Naive B cell (primary cell): ENCODE measurements around the gene LHX3. TPM values are rescaled to one million over a fixed set of nuclear protein-coding genes. Genes with fewer than 3 reads are reported as not detected.

Experiments used
- ATAC-seq, 2 donors: fragments of 150-1000 bp; cut with Tn5 transposase; 2 replicates each; pipeline ENCODE4 v1.10.0; 2021; ENCODE audit warnings: low read depth in 2 of 2, mild to moderate bottlenecking in 2 of 2, moderate library complexity in 2 of 2
- DNase-seq: peaks from one replicate; pipeline ENCODE4 v3.0.0; 2022
- H3K27ac Mint-ChIP-seq, 6 donors: one replicate each; pipeline ENCODE4 v1.8.0; 2020 to 2022; ENCODE audit warnings: mild to moderate bottlenecking in 6 of 6, mixed read lengths in 6 of 6, moderate library complexity in 5 of 6, inconsistent platforms in 2 of 6
- H3K27me3 Mint-ChIP-seq, 3 donors: one replicate each; pipeline ENCODE4 v1.8.0; 2021 to 2022; ENCODE audit warnings: mixed read lengths in 3 of 3, mild to moderate bottlenecking in 1 of 3
- H3K36me3 Mint-ChIP-seq, 2 donors: one replicate each; pipeline ENCODE4 v1.8.0; 2020 to 2022; ENCODE audit warnings: mixed read lengths in 2 of 2, inconsistent platforms in 1 of 2, mild to moderate bottlenecking in 1 of 2
- H3K4me1 Mint-ChIP-seq, 3 donors: one replicate each; pipeline ENCODE4 v1.8.0; 2020 to 2022; ENCODE audit warnings: mixed read lengths in 3 of 3, inconsistent platforms in 1 of 3, mild to moderate bottlenecking in 1 of 3, moderate library complexity in 1 of 3
- H3K4me3 Mint-ChIP-seq, 8 donors: one replicate each; pipeline ENCODE4 v1.8.0; 2020 to 2022; ENCODE audit warnings: mild to moderate bottlenecking in 8 of 8, mixed read lengths in 8 of 8, moderate library complexity in 8 of 8, inconsistent platforms in 2 of 8
- H3K9me3 Mint-ChIP-seq, 7 donors: one replicate each; pipeline ENCODE4 v1.8.0; 2020 to 2022; ENCODE audit warnings: mixed read lengths in 7 of 7, mild to moderate bottlenecking in 5 of 7, inconsistent platforms in 2 of 7, moderate library complexity in 1 of 7
- polyA plus RNA-seq, 6 donors: library from polyadenylated mRNA; unstranded; fragments of 300-500 nt; fragmentation: Illumina TruSeq; gene quantifications; one replicate each; pipeline ENCODE4 v1.2.3, GENCODE V29; 2021; ENCODE audit warnings: low read depth in 6 of 6

The LHX3 gene
- polyA plus RNA-seq, 6 donors from 2014 or later, result not detected

DNA sequence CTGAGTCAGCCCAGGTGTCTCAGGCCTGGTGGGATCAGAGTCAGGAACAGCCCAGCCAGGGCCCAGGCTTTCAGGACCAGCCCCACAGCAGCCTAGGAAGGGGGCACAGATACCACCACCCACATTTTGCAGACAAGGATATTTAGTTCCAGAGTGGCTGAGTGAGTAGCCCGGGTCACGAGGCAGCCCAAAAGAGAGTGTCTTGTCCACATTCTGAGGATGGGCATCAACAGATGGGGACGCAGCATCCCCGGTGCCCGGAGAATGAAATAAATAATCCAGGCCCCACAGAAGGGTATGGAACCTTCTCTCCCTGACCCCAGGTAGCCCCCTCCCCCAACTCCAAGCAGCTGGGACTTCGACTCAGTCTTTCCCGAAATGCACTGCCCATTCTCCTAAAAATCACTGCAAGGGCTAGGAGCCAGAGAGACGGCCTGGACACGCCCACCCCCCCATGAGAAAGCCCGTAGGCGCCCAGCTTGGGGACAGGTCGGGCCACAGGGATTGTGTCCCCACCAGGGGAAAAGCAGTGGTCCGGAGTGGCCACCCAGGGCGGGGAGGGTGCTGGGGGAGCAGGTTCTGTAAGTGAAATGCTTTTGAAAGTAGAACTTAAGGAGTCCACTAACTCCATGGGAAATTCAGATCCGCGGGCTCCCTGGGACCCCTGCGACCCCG lies 6.9 kb downstream of the LHX3 start:
- DNase-seq, result no peak
- Mint-ChIP-seq H3K4me3 (peak overlapping the region in 7 of 8 donors; percentile 6 to 41 (median 13)), H3K36me3 (no peaks in the 10 kb centered on the region), H3K4me1 (peaks cover 10 to 25% (median 24%) of the 10 kb centered on the region in 3 donors), H3K27me3 (peaks cover 15 to 62% (median 24%) of the 10 kb centered on the region in 3 donors), H3K9me3 (no peaks in the 10 kb centered on the region), H3K27ac (peak overlapping the region in 1 of 6 donors; percentile 47)
- no peak for ATAC-seq

DNA sequence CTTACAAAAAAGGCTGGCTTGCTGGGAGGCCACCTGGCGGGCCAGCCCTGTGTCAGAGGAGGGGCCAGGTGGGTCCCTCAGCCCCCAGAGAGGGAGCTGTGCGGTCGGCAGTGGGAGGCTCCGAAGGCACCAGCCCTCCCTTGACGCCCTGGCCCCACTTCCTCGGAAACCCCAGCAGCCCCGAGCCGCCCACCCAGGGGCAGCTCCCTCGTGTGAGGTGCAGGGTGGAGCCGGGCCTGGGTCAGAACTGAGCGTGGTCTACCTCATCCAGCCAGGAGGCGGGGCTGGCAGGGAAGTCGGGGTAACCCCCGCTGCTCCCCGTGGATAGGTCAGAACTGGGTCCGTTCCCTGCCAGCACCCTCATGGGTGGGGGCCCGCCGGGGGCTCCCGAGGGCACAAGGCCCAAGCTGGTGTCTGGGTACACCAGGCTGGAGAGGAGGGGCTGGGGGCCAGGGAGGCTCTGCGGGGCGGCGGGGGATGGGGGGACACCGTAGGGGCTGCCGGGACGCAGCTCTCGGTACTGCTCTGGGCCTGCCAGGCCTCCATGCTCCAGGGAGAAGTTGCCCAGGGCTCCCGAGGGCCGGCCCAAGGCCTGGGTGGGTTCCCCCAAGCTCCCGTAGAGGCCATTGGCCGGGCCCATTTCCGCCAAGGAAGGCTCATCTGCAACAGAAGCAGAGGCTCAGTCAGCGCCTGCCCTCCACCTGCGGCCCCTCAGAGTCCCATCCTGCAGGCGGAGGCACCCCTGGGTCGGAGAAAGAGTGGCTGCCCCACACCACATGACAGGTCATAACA lies 7.6 kb downstream of the LHX3 start:
- Mint-ChIP-seq H3K4me3 (peak overlapping the region in 4 of 8 donors; percentile 21 to 49 (median 34)), H3K27ac (no peak overlapping the region), H3K36me3 (no peaks in the 10 kb centered on the region), H3K4me1 (peaks cover 10 to 25% (median 24%) of the 10 kb centered on the region in 3 donors), H3K27me3 (peaks cover 15 to 59% (median 24%) of the 10 kb centered on the region in 3 donors), H3K9me3 (no peaks in the 10 kb centered on the region)
- DNase-seq, result no peak
- peak; percentile 20 to 35 for ATAC-seq

DNA sequence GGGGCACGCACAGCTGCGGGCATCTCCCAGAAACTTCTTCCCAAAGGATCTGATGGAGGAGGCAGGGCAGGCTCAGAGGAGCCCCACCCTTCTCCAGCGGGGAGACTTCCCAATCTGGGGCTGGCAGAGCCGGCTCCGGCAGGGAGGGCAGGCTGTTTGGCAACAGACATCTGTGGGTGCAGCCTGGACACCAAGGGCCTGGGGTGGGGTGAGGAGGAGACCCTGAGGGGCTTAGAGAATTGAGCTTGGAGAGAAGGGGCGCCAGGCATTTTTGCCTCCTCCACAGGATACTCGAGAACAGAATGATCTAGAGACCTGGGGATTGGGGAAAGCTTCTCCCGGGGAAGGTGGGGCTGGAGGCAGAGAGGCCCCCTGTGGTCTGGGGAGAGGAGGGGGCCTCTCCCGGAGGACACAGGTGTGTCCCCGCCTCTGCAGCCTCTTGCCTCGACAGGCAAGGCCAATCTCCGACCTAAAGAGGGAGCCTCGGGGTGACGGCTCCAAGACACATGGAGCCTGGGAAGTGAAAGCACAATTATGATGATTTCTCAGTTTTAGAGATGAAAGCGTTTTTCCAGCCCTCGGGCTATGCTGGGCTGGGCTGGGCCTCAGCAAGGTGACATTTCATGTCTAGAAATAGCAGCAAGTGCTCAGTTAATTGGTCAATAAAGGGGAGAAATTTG lies 8.4 kb downstream of the LHX3 start:
- ATAC-seq, result no peak
- H3K4me1 Mint-ChIP-seq, result peaks cover 14 to 29% (median 22%) of the 10 kb centered on the region in 3 donors
- peaks cover 19 to 64% (median 27%) of the 10 kb centered on the region in 3 donors for H3K27me3 Mint-ChIP-seq
- no peaks in the 10 kb centered on the region for H3K36me3 Mint-ChIP-seq
- H3K9me3 Mint-ChIP-seq, result no peaks in the 10 kb centered on the region
- peak overlapping the region in 1 of 6 donors; percentile 37 for H3K27ac Mint-ChIP-seq
- DNase-seq, result no peak
- H3K4me3 Mint-ChIP-seq, result peak overlapping the region in 5 of 8 donors; percentile 21 to 69 (median 43)

DNA sequence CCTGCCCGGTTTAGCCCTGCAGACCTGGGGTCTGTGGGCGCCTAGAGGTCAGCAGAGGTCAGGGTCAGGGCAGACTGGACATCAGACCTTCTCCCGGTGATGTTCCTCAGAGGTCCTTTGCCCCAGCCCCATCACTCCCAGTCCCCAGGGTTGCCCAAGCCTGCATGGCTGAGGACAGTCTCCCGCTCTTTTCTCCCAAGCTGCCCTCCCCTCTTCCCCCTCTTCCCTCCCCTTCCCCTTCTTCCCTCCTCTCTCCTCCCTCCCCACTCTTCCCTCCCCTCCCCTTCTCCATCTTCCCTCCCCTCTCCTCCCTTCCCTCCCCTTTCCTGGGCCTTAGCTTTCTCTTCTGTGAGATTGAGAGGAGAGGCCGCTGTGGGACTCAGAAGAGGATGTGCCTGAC lies 10.4 kb downstream of the LHX3 start:
- ATAC-seq (no peak), DNase-seq (no peak)
- H3K27me3 Mint-ChIP-seq, result peaks cover 30 to 70% (median 45%) of the 10 kb centered on the region in 3 donors
- peaks cover 15 to 33% (median 26%) of the 10 kb centered on the region in 3 donors for H3K4me1 Mint-ChIP-seq
- no peaks in the 10 kb centered on the region for H3K36me3 Mint-ChIP-seq
- peak overlapping the region in 1 of 8 donors; percentile 25 for H3K4me3 Mint-ChIP-seq
- H3K9me3 Mint-ChIP-seq, result no peaks in the 10 kb centered on the region
- H3K27ac Mint-ChIP-seq, result no peak overlapping the region

DNA sequence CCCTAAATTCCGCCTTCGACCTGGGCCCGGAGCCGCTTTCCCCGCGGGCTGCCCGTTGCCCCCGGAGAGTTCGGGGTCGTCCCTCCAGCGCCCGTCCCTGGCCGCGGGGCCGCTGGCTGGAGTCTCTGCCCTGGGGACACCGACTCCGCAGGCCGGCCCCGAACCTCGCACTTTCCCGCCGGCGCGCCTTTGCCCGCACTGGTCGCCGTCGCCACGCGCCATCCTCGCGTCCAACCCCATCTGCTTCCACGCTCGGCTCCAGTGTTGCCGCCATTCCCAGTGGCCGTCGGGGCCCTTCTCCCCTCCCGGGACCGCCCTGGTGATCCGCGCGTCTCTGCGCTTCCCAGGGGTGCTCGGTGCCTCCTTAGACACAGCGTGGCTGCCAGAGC lies 11.0 kb downstream of the LHX3 start:
- ATAC-seq, result no peak
- Mint-ChIP-seq H3K36me3 (no peaks in the 10 kb centered on the region), H3K27ac (peak overlapping the region in 1 of 6 donors; percentile 66), H3K9me3 (no peaks in the 10 kb centered on the region), H3K4me1 (peaks cover 15 to 33% (median 26%) of the 10 kb centered on the region in 3 donors), H3K4me3 (no peak overlapping the region), H3K27me3 (peaks cover 32 to 75% (median 50%) of the 10 kb centered on the region in 3 donors)
- no peak for DNase-seq

DNA sequence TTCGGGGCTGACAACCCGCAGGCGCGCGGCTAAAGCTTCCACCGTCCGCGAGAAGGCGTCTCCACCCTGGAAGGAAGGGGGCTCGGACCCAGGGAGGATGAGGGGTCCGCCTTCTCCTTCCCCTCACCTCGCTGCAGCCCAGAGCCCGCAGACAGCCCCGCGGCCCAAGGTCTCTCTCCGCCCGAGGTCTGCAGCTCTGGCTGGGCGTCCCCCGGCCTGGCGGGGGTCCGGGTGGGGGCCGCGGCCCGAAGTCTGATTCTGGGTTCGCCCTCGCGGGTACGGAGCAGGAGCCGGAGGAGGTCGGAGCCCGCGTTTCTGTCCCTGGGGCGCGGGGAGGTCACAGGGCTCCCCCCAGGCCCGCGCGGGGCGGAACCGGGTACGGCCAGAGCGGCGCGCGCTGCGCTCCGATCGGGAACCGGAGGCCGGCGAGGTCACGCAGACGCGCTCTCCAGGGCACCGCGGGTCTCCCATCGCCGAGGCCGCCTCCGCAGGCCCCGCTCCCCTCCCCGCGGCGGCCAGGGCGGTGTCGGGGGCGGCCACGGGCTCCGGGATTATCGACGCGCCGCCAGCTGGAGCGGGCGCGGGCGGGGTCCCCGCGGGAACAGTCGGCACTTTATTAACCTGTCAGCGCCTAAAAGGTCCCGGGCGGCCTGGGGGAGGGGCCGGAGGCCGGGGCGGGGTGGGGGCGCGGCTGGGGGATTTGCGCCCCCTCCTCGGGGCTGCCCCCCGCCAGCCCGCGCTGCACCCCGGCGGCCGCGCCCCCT lies 11.6 kb downstream of the LHX3 start:
- Mint-ChIP-seq H3K27ac (no peak overlapping the region), H3K9me3 (no peaks in the 10 kb centered on the region), H3K36me3 (no peaks in the 10 kb centered on the region), H3K27me3 (peaks cover 32 to 73% (median 50%) of the 10 kb centered on the region in 3 donors), H3K4me1 (peaks cover 15 to 30% (median 23%) of the 10 kb centered on the region in 3 donors), H3K4me3 (no peak overlapping the region)
- DNase-seq, result no peak
- ATAC-seq, result no peak

DNA sequence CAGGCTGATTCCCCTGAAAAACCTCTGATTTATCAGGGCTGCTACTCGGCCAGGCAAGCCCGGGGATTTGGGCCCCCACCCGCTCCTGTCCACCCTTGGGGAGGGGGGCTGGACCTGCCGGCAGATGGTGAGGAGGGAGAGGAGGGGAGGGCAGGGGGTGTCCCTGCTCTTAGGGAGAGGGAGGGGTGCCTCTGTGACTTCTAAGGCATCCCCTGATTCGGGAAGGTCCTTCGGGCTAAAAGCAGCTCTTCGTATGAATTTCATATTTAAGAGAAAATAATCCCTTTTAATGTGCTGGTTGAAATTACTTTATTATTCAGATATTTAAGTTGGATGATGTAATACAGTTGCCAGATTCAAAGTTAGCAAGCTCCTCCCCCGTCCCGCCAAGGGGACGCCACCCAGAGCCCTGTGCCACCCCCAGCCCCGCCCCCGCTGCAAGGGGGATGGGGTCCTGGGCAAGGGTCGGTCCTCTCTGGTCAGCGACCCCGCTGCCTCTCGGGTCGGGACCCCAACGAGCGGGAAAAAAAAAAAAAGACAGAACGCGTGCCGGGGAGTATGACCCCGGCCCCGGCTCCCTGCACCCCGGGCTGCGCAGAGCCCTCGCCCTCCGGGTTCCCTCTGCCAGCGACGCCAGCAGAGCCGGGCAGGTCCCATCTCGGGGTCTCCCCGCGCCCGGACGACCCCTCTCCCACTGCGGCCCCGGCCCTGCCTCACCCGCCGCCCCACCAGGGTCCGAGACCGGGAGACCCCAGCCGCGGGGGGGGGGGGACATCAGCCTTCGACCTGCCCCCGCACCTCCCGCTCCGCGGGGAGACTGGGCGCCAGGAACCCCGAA lies 12.4 kb downstream of the LHX3 start:
- Mint-ChIP-seq H3K9me3 (no peaks in the 10 kb centered on the region), H3K36me3 (no peaks in the 10 kb centered on the region), H3K27me3 (peaks cover 27 to 72% (median 48%) of the 10 kb centered on the region in 3 donors), H3K4me3 (no peak overlapping the region), H3K27ac (no peak overlapping the region), H3K4me1 (peaks cover 10 to 22% (median 16%) of the 10 kb centered on the region in 3 donors)
- DNase-seq (no peak), ATAC-seq (no peak)

DNA sequence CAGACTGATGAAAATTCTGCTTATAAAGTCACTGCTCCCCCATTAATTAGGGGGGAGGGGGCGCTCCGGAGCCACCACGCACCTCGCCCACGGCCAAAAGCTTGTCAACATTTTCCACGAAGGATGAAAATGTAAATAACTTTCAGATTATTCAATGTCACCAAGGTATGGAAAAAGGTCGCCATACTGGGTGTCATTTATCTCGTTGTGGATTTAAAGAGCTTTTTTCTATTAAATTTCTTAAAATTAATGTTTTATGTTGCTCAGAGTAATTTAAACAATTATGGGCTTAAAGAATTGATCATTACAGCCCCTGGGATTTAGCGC lies 13.0 kb downstream of the LHX3 start:
- H3K4me1 Mint-ChIP-seq, result peaks cover 10 to 18% (median 15%) of the 10 kb centered on the region in 3 donors
- H3K27me3 Mint-ChIP-seq, result peaks cover 29 to 74% (median 50%) of the 10 kb centered on the region in 3 donors
- no peak overlapping the region for H3K27ac Mint-ChIP-seq
- H3K4me3 Mint-ChIP-seq, result no peak overlapping the region
- no peak for DNase-seq
- no peaks in the 10 kb centered on the region for H3K36me3 Mint-ChIP-seq
- no peaks in the 10 kb centered on the region for H3K9me3 Mint-ChIP-seq
- ATAC-seq, result no peak

DNA sequence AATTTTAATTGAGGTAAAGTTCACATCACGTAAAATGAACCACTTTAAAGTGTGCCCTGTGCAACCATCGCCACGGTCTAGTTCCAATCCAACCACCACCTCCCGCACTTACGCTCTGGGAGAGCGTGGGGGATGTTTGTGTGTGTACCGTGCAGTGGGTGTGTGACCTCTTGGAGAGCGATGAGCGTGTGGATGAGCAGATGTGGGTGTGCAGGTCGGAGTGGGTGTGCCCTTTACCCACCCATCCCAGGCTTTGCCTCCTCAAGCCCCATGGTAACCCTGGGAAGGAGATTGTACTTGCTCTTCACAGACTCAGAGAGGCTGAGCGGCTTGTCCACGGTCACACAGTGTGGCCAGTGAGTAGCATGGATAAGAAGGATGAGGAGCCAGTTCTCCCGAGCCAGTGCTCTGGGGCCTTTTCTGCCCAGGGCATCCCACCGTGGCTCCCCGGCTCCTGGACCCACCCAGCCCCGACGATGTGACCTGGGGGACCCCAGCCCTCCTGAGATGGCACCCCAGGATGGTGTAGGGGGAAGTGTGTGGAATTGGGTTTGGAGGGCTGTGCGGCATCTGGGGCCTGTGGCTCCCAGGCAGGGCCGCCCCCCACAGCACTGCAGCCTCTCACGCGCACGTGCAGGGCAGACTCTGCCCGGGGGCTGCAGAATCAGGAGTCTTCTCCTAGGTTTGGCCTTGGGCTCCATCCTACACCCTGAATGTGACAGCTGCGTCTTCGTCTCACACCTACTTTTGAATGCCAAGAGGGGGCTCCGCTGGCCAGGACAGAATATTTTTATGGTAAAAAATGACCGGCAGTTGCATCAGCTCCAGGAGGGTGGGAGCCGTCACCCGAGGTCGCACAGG lies 13.6 kb downstream of the LHX3 start:
- no peak for DNase-seq
- peaks cover 28 to 74% (median 50%) of the 10 kb centered on the region in 3 donors for H3K27me3 Mint-ChIP-seq

DNA sequence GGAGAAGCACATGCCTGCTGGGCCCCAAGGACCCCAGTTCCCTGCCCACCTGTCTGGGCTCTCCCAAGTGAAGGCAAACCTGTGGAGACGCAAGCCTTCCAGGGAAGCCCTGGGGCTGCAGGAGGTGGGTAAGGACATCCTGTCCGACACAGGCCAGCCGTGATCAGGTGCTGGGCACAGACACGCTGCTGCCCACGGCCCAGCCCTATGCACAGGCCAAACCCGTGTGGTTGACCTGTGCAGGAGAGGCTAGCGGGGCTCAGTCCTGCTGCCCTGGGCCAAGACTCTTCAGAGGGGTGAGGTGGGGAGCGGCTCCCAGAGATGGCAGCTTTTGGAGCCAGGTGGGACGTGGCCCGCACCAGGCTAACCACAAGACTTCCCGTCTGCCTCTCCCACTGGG lies 14.3 kb downstream of the LHX3 start:
- Mint-ChIP-seq H3K4me3 (peak overlapping the region in 1 of 8 donors; percentile 32), H3K36me3 (no peaks in the 10 kb centered on the region), H3K27ac (no peak overlapping the region), H3K27me3 (peaks cover 22 to 71% (median 45%) of the 10 kb centered on the region in 3 donors), H3K4me1 (peaks cover 4 to 8% (median 5%) of the 10 kb centered on the region in 3 donors), H3K9me3 (no peaks in the 10 kb centered on the region)
- DNase-seq (no peak), ATAC-seq (no peak)

More for the DNA sequence above, 13.6 kb downstream of the LHX3 start:
- ATAC-seq, result no peak
- H3K36me3 Mint-ChIP-seq, result no peaks in the 10 kb centered on the region
- H3K4me1 Mint-ChIP-seq, result peaks cover 5 to 12% (median 9%) of the 10 kb centered on the region in 3 donors
- H3K9me3 Mint-ChIP-seq, result no peaks in the 10 kb centered on the region
- no peak overlapping the region for H3K27ac Mint-ChIP-seq
- H3K4me3 Mint-ChIP-seq, result peak overlapping the region in 3 of 8 donors; percentile 30 to 64 (median 32)

DNA sequence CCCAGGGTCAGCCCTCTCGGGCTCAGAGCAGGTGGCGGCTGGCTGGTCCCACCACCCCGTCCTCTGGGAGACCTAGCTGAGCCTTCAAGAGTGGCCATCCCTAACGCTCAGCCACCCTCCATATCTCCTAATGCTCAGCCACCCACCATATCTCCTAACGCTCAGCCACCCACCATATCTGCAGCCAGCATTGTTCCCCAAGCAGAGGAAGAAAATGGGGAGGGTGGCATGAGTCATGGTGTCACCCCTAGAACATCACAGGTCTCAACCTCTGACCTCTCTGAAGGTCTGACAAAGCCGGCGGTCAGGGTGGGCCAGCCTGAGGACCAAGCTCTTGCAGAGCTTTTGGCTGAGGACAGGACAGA lies 14.7 kb downstream of the LHX3 start:
- H3K9me3 Mint-ChIP-seq, result no peaks in the 10 kb centered on the region
- H3K4me1 Mint-ChIP-seq, result peaks cover 4 to 8% (median 5%) of the 10 kb centered on the region in 3 donors
- H3K4me3 Mint-ChIP-seq, result no peak overlapping the region
- ATAC-seq, result no peak
- no peak for DNase-seq
- no peaks in the 10 kb centered on the region for H3K36me3 Mint-ChIP-seq
- H3K27me3 Mint-ChIP-seq, result peaks cover 22 to 72% (median 48%) of the 10 kb centered on the region in 3 donors
- peak overlapping the region in 1 of 6 donors; percentile 61 for H3K27ac Mint-ChIP-seq
